Activated naive CD8-positive, alpha-beta T cell treated with anti-CD3 and anti-CD28 coated beads, Interleukin-2, amount 10 ng/mL, durations not matched to agents 7 days and 5 days (primary cell): ENCODE results near the gene TMEM116. TPM values are rescaled to one million over a fixed set of nuclear protein-coding genes. Genes with fewer than 3 reads are reported as not detected.
"Not testable (repeated sequence)": the region's sequence is repeated elsewhere in the genome, so short reads cannot be mapped to it uniquely, and the experiment has no call there.

ENCODE experiments used
- ATAC-seq: fragments of 150-1000 bp; cut with Tn5 transposase; one replicate; pipeline ENCODE4 v1.10.0; 2021; ENCODE audit warnings: low read depth, moderate library complexity
- POLR2A ChIA-PET: fragments of 350-600 bp; sonication (Branson Sonifier 250); formaldehyde crosslinking; loops from one replicate; lab custom pipeline; 2021; ENCODE audit warnings: antibody characterized with exemption; lab: Charles Lee
- DNase-seq: peaks from one replicate; pipeline ENCODE4 v3.0.0; 2021
- H3K27ac Mint-ChIP-seq: one replicate; pipeline ENCODE4 v1.8.0; 2022; ENCODE audit warnings: mild to moderate bottlenecking, mixed read lengths
- H3K27me3 Mint-ChIP-seq: one replicate; pipeline ENCODE4 v1.8.0; 2022; ENCODE audit warnings: mild to moderate bottlenecking, moderate library complexity, mixed read lengths
- H3K36me3 Mint-ChIP-seq: one replicate; pipeline ENCODE4 v1.8.0; 2021; ENCODE audit warnings: mild to moderate bottlenecking, mixed read lengths
- H3K4me1 Mint-ChIP-seq: one replicate; pipeline ENCODE4 v1.8.0; 2021; ENCODE audit warnings: mixed read lengths
- H3K4me3 Mint-ChIP-seq: one replicate; pipeline ENCODE4 v1.8.0; 2022; ENCODE audit warnings: mild to moderate bottlenecking, moderate library complexity, mixed read lengths
- H3K9me3 Mint-ChIP-seq: one replicate; pipeline ENCODE4 v1.8.0; 2021; ENCODE audit warnings: mixed read lengths
- total RNA-seq, 2 experiments: library from RNA; stranded (reverse); gene quantifications; one replicate each; pipeline ENCODE4 v1.2.3, GENCODE V29; 2021

The TMEM116 gene
- total RNA-seq, result 10 to 100 TPM; 23.4 to 26.2 TPM

DNA sequence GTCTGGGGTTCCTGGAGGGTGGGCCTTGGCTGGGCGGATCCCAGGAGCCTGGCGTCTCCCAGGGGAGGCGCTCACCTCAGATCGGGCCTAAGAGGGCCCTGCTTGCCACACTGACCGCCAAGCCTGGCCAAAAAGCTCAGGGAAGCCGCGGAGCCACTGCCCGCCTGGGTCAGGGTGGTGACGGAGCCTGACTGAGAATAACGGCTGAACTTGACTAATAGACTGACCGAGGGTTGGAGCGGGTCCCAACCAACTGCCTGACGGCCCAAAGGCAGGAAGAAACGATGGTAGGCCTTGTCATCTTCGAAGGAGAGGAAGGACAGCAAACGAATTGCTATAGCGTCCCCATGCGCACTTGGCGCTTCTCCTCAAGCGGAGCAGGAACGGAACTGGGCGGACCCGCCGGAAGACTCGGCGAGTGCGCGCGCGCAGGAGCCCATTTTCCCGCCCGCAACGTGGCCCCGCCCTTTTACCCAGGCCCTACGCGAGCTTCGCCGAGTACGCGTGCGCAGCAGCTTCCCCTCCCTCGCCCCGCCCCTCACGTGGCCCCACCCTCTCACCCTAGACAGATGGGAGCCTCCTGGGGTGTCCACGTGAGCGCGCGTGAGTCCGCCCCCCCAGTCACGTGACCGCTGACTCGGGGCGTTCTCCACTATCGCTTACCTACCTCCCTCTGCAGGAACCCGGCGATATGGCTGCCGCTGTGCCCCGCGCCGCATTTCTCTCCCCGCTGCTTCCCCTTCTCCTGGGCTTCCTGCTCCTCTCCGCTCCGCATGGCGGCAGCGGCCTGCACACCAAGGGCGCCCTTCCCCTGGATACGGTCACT lies at the start of gene TMEM116, which contains the start of gene ERP29:
TSS of gene TMEM116 (minus strand) at position 391 of the 826 bp plus-strand sequence. CDS start 7,895 bp downstream, outside the sequence.
TSS of gene ERP29 (plus strand) at position 652 of the 826 bp plus-strand sequence. CDS start at position 692, 40 bp downstream.
- POLR2A ChIA-PET, result interaction anchor here (0.6 to 6.5 kb wide), 16 partner anchors 10 to 268 kb away, joined by 3 to 218 read pairs (median 8); partner anchors contain the start of genes MAPKAPK5, NAA25 and TRAFD1
- peak within 1 kb of the TSS; percentile 98 for H3K27ac Mint-ChIP-seq
- peak; percentile 100 for DNase-seq
- H3K9me3 Mint-ChIP-seq, result peaks cover 8% of the 10 kb centered on the region
- ATAC-seq, result peak; percentile 82
- peaks cover 33% of the 10 kb centered on the region for H3K36me3 Mint-ChIP-seq
- peaks cover 35% of the 10 kb centered on the region for H3K4me1 Mint-ChIP-seq
- peak within 1 kb of the TSS; percentile 82 for H3K4me3 Mint-ChIP-seq
- H3K27me3 Mint-ChIP-seq, result no peaks in the 10 kb centered on the region

DNA sequence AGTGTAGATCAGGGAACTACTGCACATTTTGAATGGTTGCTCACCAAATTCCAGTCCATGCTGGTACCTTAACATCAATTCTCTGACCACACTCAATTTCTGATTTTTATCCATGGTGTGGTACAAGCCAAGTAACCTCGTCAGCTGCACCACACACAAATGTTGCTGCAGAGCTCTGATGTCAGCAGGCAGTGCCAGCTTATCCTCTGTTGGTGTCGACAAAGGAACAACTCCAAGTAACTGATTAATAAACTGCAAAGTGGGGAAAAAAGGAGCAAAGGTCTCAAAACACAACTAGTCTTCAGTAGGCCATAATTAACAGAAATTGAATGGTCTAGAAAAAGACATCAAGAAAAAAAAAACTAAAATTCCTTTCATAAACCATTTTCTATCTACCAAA lies 48.2 kb upstream of the TMEM116 start:
- no peak overlapping the region for H3K4me3 Mint-ChIP-seq
- POLR2A ChIA-PET, result no interaction called here
- H3K4me1 Mint-ChIP-seq, result no peaks in the 10 kb centered on the region
- DNase-seq, result no peak
- no peaks in the 10 kb centered on the region for H3K27me3 Mint-ChIP-seq
- H3K36me3 Mint-ChIP-seq, result peaks cover 5% of the 10 kb centered on the region
- no peak overlapping the region for H3K27ac Mint-ChIP-seq
- no peak for ATAC-seq
- no peaks in the 10 kb centered on the region for H3K9me3 Mint-ChIP-seq

DNA sequence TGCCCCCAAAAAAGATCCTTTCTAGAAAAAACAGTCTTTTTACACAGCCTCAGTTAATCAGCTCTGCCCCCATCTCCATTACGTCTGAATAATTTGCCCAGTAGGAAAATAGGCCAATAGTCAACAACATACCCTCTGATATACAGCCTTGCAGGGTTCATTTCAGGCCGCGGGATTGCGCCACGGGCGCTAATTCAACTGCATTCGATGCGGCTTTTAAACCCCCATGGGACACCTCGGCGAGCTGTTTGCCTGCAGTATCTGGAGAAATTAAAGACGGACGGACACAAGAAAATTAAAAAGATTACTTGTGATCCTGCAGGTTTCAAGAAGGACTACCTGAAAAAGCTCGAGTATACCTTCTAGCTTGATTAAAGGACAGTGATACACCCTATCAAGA lies 36.4 kb upstream of the TMEM116 start:
- Mint-ChIP-seq H3K36me3 (peaks cover 27% of the 10 kb centered on the region), H3K4me1 (peaks cover 3% of the 10 kb centered on the region), H3K4me3 (no peak overlapping the region), H3K9me3 (no peaks in the 10 kb centered on the region), H3K27ac (no peak overlapping the region), H3K27me3 (no peaks in the 10 kb centered on the region)
- DNase-seq (no peak), ATAC-seq (no peak)
- POLR2A ChIA-PET, result no interaction called here

DNA sequence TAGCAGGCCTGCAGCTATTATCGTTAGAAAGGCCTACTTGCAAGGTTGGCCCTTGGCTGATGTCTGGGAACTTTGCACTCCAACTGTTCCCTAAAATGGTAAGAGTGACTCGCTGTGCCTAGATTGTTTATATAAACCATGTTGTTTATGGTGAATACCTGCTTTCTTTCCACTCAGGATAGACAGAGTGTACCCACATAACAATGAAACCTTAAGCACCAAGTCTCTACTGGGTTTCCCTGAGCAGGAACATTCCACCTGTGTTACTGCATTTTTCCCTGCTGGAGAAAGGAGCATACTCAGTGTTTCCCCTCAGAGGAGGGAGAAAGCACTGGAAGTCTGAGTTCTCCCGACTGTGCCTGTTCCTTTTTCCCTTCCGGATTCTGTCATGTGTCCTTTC lies 33.0 kb upstream of the TMEM116 start:
- no peaks in the 10 kb centered on the region for H3K9me3 Mint-ChIP-seq
- no peak overlapping the region for H3K4me3 Mint-ChIP-seq
- peaks cover 27% of the 10 kb centered on the region for H3K36me3 Mint-ChIP-seq

DNA sequence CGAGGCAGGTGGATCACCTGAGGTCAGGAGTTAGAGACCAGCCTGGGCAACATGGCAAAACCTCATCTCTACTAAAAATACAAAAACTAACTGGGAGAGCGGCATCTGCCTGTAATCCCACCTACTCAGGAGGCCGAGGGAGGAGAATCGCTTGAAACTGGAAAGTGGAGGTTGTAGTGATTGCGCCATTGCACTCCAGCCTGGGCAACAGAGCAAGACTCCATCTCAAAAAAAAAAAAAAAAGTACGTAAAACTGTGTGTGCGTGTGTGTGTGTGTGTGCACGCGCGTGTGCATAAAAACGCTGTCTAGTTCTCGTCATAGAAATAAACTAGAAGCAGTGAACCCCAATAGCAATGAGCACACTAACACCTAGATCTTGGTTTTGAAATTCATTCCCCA lies 23.6 kb upstream of the TMEM116 start:
- H3K4me1 Mint-ChIP-seq, H3K9me3 Mint-ChIP-seq, H3K4me3 Mint-ChIP-seq, ATAC-seq, H3K27me3 Mint-ChIP-seq, POLR2A ChIA-PET, DNase-seq, H3K27ac Mint-ChIP-seq: not testable (repeated sequence)
- H3K36me3 Mint-ChIP-seq, result peaks cover 28% of the 10 kb centered on the region

More for the DNA sequence above, 33.0 kb upstream of the TMEM116 start:
- POLR2A ChIA-PET, result interaction anchor here (0.6 to 1.1 kb wide), 2 partner anchors 26 to 30 kb away, joined by 3 read pairs; no protein-coding TSS in a partner anchor
- ATAC-seq, result no peak
- no peaks in the 10 kb centered on the region for H3K4me1 Mint-ChIP-seq
- no peak for DNase-seq
- H3K27ac Mint-ChIP-seq, result no peak overlapping the region
- H3K27me3 Mint-ChIP-seq, result no peaks in the 10 kb centered on the region

DNA sequence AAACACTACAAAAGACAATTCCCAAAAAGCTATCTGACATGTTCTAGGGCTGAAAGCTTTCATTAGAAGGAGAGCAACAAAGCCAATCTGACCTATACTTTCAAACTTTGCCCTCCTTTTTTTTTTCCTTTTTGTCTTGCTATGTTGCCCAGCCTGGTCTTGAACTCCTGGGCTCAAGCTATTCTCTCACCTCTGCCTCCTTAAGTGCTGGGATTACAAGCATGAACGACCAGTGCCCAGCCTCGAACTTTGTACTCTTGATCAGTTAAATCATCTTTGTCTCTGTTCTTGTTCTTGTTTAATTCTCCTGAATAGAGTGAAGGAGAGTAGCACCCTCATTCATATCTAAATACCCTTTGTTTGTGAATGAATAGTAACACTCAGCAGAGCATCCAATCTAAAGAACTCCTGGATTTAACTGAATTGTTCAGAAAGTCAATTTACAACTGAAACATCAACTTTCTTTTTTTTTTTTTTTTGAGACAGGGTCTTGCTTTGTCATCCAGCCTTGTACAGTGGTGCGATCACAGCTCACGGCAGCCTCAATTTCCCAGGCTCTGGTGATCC lies 22.3 kb upstream of the TMEM116 start:
- no peaks in the 10 kb centered on the region for H3K4me1 Mint-ChIP-seq
- POLR2A ChIA-PET, result interaction anchor here (0.7 kb wide), 1 partner anchor 13 kb away, joined by 5 read pairs; no protein-coding TSS in a partner anchor
- no peak overlapping the region for H3K4me3 Mint-ChIP-seq
- no peak overlapping the region for H3K27ac Mint-ChIP-seq
- DNase-seq, result no peak
- H3K36me3 Mint-ChIP-seq, result peaks cover 34% of the 10 kb centered on the region
- H3K9me3 Mint-ChIP-seq, result no peaks in the 10 kb centered on the region
- no peak for ATAC-seq
- no peaks in the 10 kb centered on the region for H3K27me3 Mint-ChIP-seq

DNA sequence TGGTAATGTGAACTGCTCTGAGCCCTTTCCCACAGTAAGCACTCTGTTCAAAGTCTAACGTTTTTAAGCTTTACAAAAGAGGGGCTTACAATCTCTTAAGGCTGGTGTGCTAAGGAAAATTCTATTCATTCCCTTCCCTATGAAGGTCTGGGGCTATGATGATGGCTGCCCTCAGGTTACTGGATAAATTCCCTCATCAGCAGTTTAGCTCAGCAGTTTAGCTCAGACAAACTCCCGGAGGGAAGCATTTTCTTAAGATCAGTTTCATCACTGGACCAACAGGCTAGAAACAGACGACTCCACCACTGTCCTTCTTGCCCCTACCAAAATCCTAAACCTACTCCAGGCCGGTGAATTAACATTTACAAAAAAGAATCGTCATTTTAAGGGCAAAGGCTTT lies 19.3 kb upstream of the TMEM116 start:
- H3K9me3 Mint-ChIP-seq, result no peaks in the 10 kb centered on the region
- no peak for ATAC-seq

DNA sequence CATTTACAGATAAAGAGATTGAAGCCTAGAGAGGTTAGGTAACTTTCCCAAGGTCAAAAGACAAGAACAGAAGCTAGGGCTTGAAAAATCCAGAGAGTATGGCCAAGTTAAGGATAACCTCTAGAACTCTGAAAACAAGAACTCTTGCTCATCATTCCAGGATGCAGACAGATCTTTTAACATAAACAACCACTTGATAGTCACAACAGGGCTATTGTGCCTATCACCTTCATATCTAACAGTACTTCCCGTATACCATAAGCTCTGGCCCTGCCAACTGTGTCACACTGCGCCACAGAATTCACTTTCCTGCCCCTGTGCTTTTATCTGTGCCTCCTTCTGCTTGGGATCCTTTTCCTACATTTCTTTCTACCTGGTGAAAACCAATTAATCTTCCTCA lies 18.5 kb upstream of the TMEM116 start:
- POLR2A ChIA-PET, result interaction anchor here (2.9 kb wide), 1 partner anchor 19 kb away, joined by 8 read pairs; the partner anchor contains the start of genes ERP29 and TMEM116
- no peaks in the 10 kb centered on the region for H3K9me3 Mint-ChIP-seq
- DNase-seq (no peak), ATAC-seq (no peak)
- no peaks in the 10 kb centered on the region for H3K27me3 Mint-ChIP-seq
- peaks cover 27% of the 10 kb centered on the region for H3K36me3 Mint-ChIP-seq
- no peak overlapping the region for H3K4me3 Mint-ChIP-seq
- H3K27ac Mint-ChIP-seq, result peak overlapping the region; percentile 23
- peaks cover 3% of the 10 kb centered on the region for H3K4me1 Mint-ChIP-seq

More for the DNA sequence above, 19.3 kb upstream of the TMEM116 start:
- peaks cover 1% of the 10 kb centered on the region for H3K4me1 Mint-ChIP-seq
- no peak overlapping the region for H3K4me3 Mint-ChIP-seq
- DNase-seq, result no peak
- H3K27me3 Mint-ChIP-seq, result no peaks in the 10 kb centered on the region
- H3K36me3 Mint-ChIP-seq, result peaks cover 28% of the 10 kb centered on the region
- POLR2A ChIA-PET, result interaction anchor here (1.7 to 2.9 kb wide), 2 partner anchors 10 to 20 kb away, joined by 3 to 8 read pairs; partner anchors contain the start of genes ERP29 and TMEM116
- H3K27ac Mint-ChIP-seq, result no peak overlapping the region

DNA sequence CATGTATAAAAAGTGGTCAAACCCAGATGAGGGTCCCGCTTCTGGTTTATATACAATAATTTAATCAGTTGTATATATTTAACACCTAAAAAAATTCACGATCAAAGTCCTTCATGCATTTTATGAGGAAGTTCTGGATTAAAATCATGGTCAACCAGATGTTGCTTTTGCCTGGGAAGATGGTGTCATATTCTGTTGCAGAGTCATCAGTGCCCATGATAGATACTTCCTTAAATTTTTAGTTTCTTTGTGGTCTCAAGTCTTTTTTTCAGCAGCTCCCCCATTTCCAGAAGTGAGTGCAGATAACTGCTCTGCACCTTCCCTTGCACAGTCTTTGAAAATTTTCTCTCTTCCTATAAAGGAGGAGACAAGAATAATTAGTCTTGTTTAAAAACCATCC lies 16.3 kb upstream of the TMEM116 start:
- Mint-ChIP-seq H3K27ac (peak overlapping the region; percentile 13), H3K27me3 (no peaks in the 10 kb centered on the region), H3K9me3 (no peaks in the 10 kb centered on the region), H3K36me3 (peaks cover 34% of the 10 kb centered on the region), H3K4me1 (peaks cover 12% of the 10 kb centered on the region), H3K4me3 (no peak overlapping the region)
- POLR2A ChIA-PET, result interaction anchor here (1.3 to 2.9 kb wide), 2 partner anchors 15 to 17 kb away, joined by 5 to 8 read pairs; partner anchors contain the start of genes ERP29 and TMEM116
- ATAC-seq (no peak), DNase-seq (no peak)

DNA sequence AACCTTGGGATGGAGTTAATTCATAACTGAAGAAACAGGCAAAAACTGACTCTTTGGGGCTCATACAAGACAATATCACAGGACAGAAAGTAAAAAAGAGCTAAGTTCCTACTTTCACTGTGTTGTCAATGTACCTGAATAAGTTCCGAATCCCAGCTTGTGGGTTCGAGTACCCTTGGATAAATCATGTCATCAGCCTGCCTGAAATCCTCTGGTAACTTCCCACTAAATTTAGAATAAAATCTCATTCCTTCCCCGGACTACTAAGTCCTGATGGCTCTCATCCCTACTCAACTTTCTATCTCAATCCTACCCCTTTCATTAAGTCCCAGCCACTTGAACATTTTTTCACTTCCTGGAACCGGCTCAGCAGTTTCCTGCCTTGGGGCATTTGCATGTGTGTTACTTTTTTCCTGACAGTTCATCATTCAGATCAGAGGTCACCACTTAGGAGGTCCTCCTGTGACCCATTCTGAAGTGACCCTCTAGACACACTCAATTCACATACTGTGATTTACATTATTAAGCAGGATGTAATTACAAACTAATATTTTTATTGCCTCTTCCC lies 12.9 kb upstream of the TMEM116 start:
- POLR2A ChIA-PET, result no interaction called here
- DNase-seq (no peak), ATAC-seq (peak; percentile 56)
- H3K27me3 Mint-ChIP-seq, result no peaks in the 10 kb centered on the region
- H3K9me3 Mint-ChIP-seq, result no peaks in the 10 kb centered on the region
- H3K36me3 Mint-ChIP-seq, result peaks cover 27% of the 10 kb centered on the region
- H3K4me3 Mint-ChIP-seq, result peak overlapping the region; percentile 48
- peaks cover 12% of the 10 kb centered on the region for H3K4me1 Mint-ChIP-seq
- peak overlapping the region; percentile 83 for H3K27ac Mint-ChIP-seq

DNA sequence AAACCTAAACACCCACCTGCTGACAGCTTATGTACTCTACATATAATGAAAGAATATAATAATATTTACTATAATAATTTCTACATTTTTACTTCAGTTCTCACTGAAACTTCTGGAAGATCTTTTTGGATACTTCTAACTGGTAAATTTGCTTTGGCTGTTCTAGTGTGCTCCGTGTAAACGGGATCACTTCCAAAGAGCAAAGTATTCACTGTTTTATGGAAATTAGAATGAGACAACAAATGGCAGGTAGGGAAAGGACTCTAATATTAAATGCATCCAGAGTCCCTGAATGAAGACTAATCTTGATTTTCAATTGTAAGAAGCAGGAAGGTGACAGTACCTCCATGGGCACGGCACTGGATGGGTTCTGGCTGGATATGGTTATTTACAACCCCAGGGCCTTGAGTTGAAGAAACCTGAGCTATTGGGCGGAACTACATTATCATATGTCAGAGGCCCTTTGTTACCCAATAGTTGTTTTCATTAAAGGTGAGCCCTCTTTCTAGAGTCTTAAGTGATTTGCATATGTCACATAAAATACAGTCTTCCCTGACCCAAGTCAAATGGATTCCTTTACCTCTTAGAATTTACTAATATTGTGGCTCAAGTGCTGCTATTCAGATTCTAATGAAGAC lies 10.9 kb upstream of the TMEM116 start:
- Mint-ChIP-seq H3K36me3 (peaks cover 17% of the 10 kb centered on the region), H3K9me3 (no peaks in the 10 kb centered on the region), H3K27ac (no peak overlapping the region), H3K27me3 (no peaks in the 10 kb centered on the region), H3K4me3 (no peak overlapping the region), H3K4me1 (peaks cover 12% of the 10 kb centered on the region)
- ATAC-seq, result no peak
- DNase-seq, result no peak
- POLR2A ChIA-PET, result interaction anchor here (0.7 to 2.0 kb wide), 2 partner anchors 10 to 182 kb away, joined by 3 to 16 read pairs; partner anchors contain the start of genes ERP29, MAPKAPK5 and TMEM116

DNA sequence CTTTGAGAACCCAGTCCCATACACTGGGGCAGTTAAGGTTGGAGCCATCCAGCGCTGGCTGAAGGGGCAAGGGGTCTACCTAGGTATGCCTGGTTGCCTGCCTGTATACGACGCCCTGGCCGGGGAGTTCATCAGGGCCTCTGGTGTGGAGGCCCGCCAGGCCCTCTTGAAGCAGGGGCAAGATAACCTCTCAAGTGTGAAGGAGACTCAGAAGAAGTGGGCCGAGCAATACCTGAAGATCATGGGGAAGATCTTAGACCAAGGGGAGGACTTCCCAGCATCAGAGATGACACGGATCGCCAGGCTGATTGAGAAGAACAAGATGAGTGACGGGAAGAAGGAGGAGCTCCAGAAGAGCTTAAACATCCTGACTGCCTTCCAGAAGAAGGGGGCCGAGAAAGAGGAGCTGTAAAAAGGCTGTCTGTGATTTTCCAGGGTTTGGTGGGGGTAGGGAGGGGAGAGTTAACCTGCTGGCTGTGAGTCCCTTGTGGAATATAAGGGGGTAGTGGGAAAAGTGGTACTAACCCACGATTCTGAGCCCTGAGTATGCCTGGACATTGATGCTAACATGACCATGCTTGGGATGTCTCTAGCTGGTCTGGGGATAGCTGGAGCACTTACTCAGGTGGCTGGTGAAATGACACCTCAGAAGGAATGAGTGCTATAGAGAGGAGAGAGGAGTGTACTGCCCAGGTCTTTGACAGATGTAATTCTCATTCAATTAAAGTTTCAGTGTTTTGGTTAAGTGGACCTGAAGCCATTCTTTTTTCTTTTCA lies 9.5 kb upstream of the TMEM116 start:
- Mint-ChIP-seq H3K36me3 (peaks cover 13% of the 10 kb centered on the region), H3K27ac (no peak overlapping the region), H3K27me3 (no peaks in the 10 kb centered on the region), H3K9me3 (no peaks in the 10 kb centered on the region), H3K4me1 (peaks cover 16% of the 10 kb centered on the region), H3K4me3 (no peak overlapping the region)
- ATAC-seq (no peak), DNase-seq (no peak)
- POLR2A ChIA-PET, result interaction anchor here (1.0 to 2.0 kb wide), 3 partner anchors 9 to 108 kb away, joined by 3 to 16 read pairs (median 5); partner anchors contain the start of genes ERP29 and TMEM116
